Heart right ventricle (tissue), 16 donors: Measurements from ENCODE around the gene FBXL4. TPM values are rescaled to one million over a fixed set of nuclear protein-coding genes. Genes with fewer than 3 reads are reported as not detected.

ENCODE experiments used
- ATAC-seq, 8 donors: fragments of 200-7000 bp; cut with Tn5 transposase; one replicate each; pipeline ENCODE4 v1.9.1; 2020; ENCODE audit warnings: mild to moderate bottlenecking in 8 of 8, moderate library complexity in 8 of 8, moderate number of reproducible peaks in 1 of 8
- DNase-seq, 2 donors: peaks; one replicate each; pipeline ENCODE4 v3.0.0-alpha.2; 2020
- H3K27ac ChIP-seq, 10 donors: fragments of 200-600 bp; sonication (generic) in 2 of 10; one replicate each; pipeline versions ENCODE4 v1.5.0 to v1.8.0; 2020 to 2022; ENCODE audit warnings: mild to moderate bottlenecking in 3 of 10
- H3K27me3 ChIP-seq, 7 donors: fragments of 200-600 bp; one replicate each; pipeline ENCODE4 v1.8.0; 2021 to 2022; ENCODE audit warnings: mild to moderate bottlenecking in 2 of 7
- H3K36me3 ChIP-seq, 9 donors: fragments of 200-600 bp; sonication (generic) in 1 of 9; one replicate each; pipeline versions ENCODE4 v1.5.0 to v1.8.0; 2020 to 2022; ENCODE audit warnings: mild to moderate bottlenecking in 2 of 9
- H3K4me1 ChIP-seq, 9 donors: fragments of 200-600 bp; sonication (generic) in 1 of 9; one replicate each; pipeline versions ENCODE4 v1.5.0 to v1.8.0; 2020 to 2022; ENCODE audit warnings: mild to moderate bottlenecking in 4 of 9
- H3K4me3 ChIP-seq, 10 donors: fragments of 200-600 bp; sonication (generic) in 2 of 10; one replicate each; pipeline versions ENCODE4 v1.5.0 to v1.8.0; 2020 to 2022; ENCODE audit warnings: mild to moderate bottlenecking in 7 of 10, moderate library complexity in 2 of 10
- H3K9me3 ChIP-seq, 11 donors: fragments of 200-600 bp in 10 of 11; sonication (generic) in 2 of 11; one replicate each; pipeline versions ENCODE4 v1.5.0 to v1.8.0; 2013 to 2022; ENCODE audit warnings: mild to moderate bottlenecking in 2 of 11, control low read depth in 1 of 11, moderate library complexity in 1 of 11
- CTCF ChIP-seq, 9 donors: fragments of 200-600 bp; sonication (generic) in 2 of 9; IDR thresholded peaks; one replicate each; pipeline versions ENCODE4 v1.5.0 to v1.8.0; 2021 to 2022; ENCODE audit warnings: antibody characterized with exemption in 9 of 9, mild to moderate bottlenecking in 5 of 9, moderate library complexity in 1 of 9
- WGBS, 2 donors: extraction: QIAGEN DNeasy Blood & Tissue Kit; methylation state at CpG; one replicate each; pipeline ENCODE4 v1.1.7; 2013; ENCODE audit warnings: inconsistent platforms in 1 of 2; 5-methylcytosine and 5-hydroxymethylcytosine counted together
- intact Hi-C, 10 donors: fragments of 100-400 bp; cut with DNase I; formaldehyde crosslinking; loops; one replicate each; pipeline versions ENCODE4 v1.11.1 to v1.14.2; 2022
- polyA plus RNA-seq, 2 donors: library from polyadenylated mRNA; stranded (reverse); fragments of 200-250 nt; gene quantifications; one replicate each; pipeline ENCODE4 v1.2.3, GENCODE V29; 2013
- total RNA-seq, 10 donors: library from RNA; stranded (reverse); fragmentation: NEBNext Ultra II Directional in 3 of 10; extraction: Animal tissue kit (Norgen Biotek cat#: 25700) in 3 of 10; gene quantifications; one replicate each; pipeline versions ENCODE4 v1.2.1 to v1.2.4, GENCODE V29; 2021 to 2023
- donor health status: Arrhythmogenic right ventricular cardiomyopathy.
- donor health status: ischemic (EF 13 %, LVEDD 7.1; RV severe dilation, severe dysfunction).
- donor health status: healthy with polysubstance abuse.
- donor health status: DM: no; HTN: yes; CAD: no.
- donor health status: DM: no; HTN: no; CAD: no.
- donor health status: ischemic (EF 25% LVEDD 6.9; RV normal size, moderate dysfunction).
- donor health status: ischemic (EF 25% LVEDD 5.7; RV mildly dilated, moderate dysfunction).
- donor health status: healthy.
- donor health status: DM: yes; HTN: yes; CAD: no.
- donor health status: Ischemic cardiomyopathy.
- donor health status: ischemic (EF 35%, LVEDD 5.7; RV mildly dilated, moderate dysfunction).
- donor health status: nonischemic (EF 11% LVEDD 7.7; RV severe dilation, severe dysfunction).
- donor health status: DM: yes; HTN: yes; CAD: no.
- donor health status: PGD.
- donor health status: ischemic (EF 29% LVEDD 5.4; RV normal size, mild dysfunction).
- donor health status: nonischemic (EF 23%, LVEDD 6.1; RV moderate dilation, normal function).

Gene FBXL4
- total and polyA plus RNA-seq, 12 donors, result 2.6 to 20.8 (median 17.0) TPM

- Histone ChIP-seq H3K36me3 (no peaks in the 10 kb centered on the region), H3K4me1 (no peaks in the 10 kb centered on the region), H3K27ac (no peak overlapping the region), H3K27me3 (peaks cover 0 to 5% (median 0%) of the 10 kb centered on the region in 7 donors), H3K4me3 (no peak overlapping the region), H3K9me3 (no peaks in the 10 kb centered on the region)
- TF ChIP-seq CTCF (IDR thresholded peaks at IDR 0.05), result no peak
- ATAC-seq, result no peak
- intact Hi-C loops, result no loop called here
- DNase-seq, result no peak
- WGBS, 2 donors, result 87 to 96% methylated on average over 1 of the region's 1 CpG
Measured at GRCh38 chr6:98959631-98960030, 11.9 kb upstream of the FBXL4 start.

GRCh38 chr6:98958776-98959175 is 11.0 kb upstream of the FBXL4 start:
- H3K27ac ChIP-seq, result no peak overlapping the region
- H3K4me3 ChIP-seq, result no peak overlapping the region
- ATAC-seq, result no peak

GRCh38 chr6:98957450-98957849 is 9.7 kb upstream of the FBXL4 start:
- DNase-seq (no peak), ATAC-seq (no peak)
- WGBS, 2 donors, result 38 to 50% methylated on average over 3 of the region's 3 CpGs
- H3K36me3 ChIP-seq, result no peaks in the 10 kb centered on the region
- H3K4me3 ChIP-seq, result no peak overlapping the region
- no peaks in the 10 kb centered on the region for H3K27me3 ChIP-seq
- no peak for TF ChIP-seq CTCF (IDR thresholded peaks at IDR 0.05)
- intact Hi-C loops, result no loop called here
- no peaks in the 10 kb centered on the region for H3K4me1 ChIP-seq
- H3K27ac ChIP-seq, result no peak overlapping the region
- no peaks in the 10 kb centered on the region for H3K9me3 ChIP-seq

More at GRCh38 chr6:98958776-98959175, 11.0 kb upstream of the FBXL4 start:
- H3K27me3 ChIP-seq, result no peaks in the 10 kb centered on the region
- H3K9me3 ChIP-seq, result no peaks in the 10 kb centered on the region
- no peaks in the 10 kb centered on the region for H3K4me1 ChIP-seq
- no peak for TF ChIP-seq CTCF (IDR thresholded peaks at IDR 0.05)
- WGBS, 2 donors, result 79 to 84% methylated on average over 3 of the region's 3 CpGs
- DNase-seq, result no peak
- no peaks in the 10 kb centered on the region for H3K36me3 ChIP-seq
- intact Hi-C loops, result no loop called here

GRCh38 chr6:98949589-98949988 is 1.8 kb upstream of the FBXL4 start:
- peaks cover 0 to 30% (median 19%) of the 10 kb centered on the region in 9 donors for H3K4me1 ChIP-seq

More at GRCh38 chr6:98949589-98949988, 1.8 kb upstream of the FBXL4 start:
- 74 to 88% methylated on average over 2 of the region's 2 CpGs for WGBS, 2 donors
- ATAC-seq (no peak), DNase-seq (no peak)
- H3K27me3 ChIP-seq, result no peaks in the 10 kb centered on the region
- TF ChIP-seq CTCF (IDR thresholded peaks at IDR 0.05), result no peak
- H3K36me3 ChIP-seq, result no peaks in the 10 kb centered on the region
- intact Hi-C loops, result no loop called here
- peaks cover 0 to 13% (median 0%) of the 10 kb centered on the region in 11 donors for H3K9me3 ChIP-seq
- no peak overlapping the region for H3K27ac ChIP-seq
- H3K4me3 ChIP-seq, result no peak overlapping the region
